SK-N-SH (cell line): ENCODE measurements around the gene VCP. TPM values are rescaled to one million over a fixed set of nuclear protein-coding genes. Genes with fewer than 3 reads are reported as not detected.

Experiments
- CTCF ChIA-PET: fragments of 300-600, 350-600 bp; formaldehyde crosslinking; extraction: SDS; loops from one replicate; lab custom pipeline; 2021; lab: Yijun Ruan, JAX
- POLR2A ChIA-PET: fragments of 350-600 bp; sonication (Branson Sonifier 250); formaldehyde crosslinking; extraction: SDS; loops from one replicate; lab custom pipeline; 2020; ENCODE audit warnings: antibody characterized with exemption, inconsistent platforms; lab: Yijun Ruan, JAX
- DNase-seq: peaks from one replicate; pipeline ENCODE4 v3.0.0; 2012
- H2AFZ ChIP-seq: fragments of 200-600 bp; sonication (generic); 2 replicates; pipeline ENCODE4 v1.8.1; 2016; ENCODE audit warnings: antibody characterized with exemption, mild to moderate bottlenecking, low read depth
- H3F3A ChIP-seq: fragments of 200-600 bp; sonication (generic); replicated peaks from 2 replicates; pipeline ENCODE3; 2016; ENCODE audit warnings: antibody characterized with exemption, mild to moderate bottlenecking; ENCODE audit not compliant: insufficient read depth
- H3K27ac ChIP-seq, 2 experiments: fragments of 200-500 bp in 1 of 2; fragments of 200-600 bp in 1 of 2; sonication (Bioruptor generic) in 1 of 2; sonication (generic), shearing (Covaris generic) in 1 of 2; 2 replicates each; pipeline versions ENCODE4 v1.5.1 to v1.6.1; 2014 to 2016; ENCODE audit warnings: low read depth in 2 of 2, inconsistent platforms in 1 of 2, low read length in 1 of 2, mild to moderate bottlenecking in 1 of 2, mixed read lengths in 1 of 2
- H3K27me3 ChIP-seq: fragments of 200-600 bp; sonication (generic), shearing (Covaris generic); 2 replicates; pipeline ENCODE4 v1.6.1; 2016; ENCODE audit warnings: mixed run types; ENCODE audit not compliant: insufficient read depth
- H3K36me3 ChIP-seq, 2 experiments: fragments of 200-500 bp in 1 of 2; fragments of 200-600 bp in 1 of 2; sonication (Bioruptor generic) in 1 of 2; sonication (generic) in 1 of 2; replicated peaks in 1 of 2; 2 replicates each; pipeline versions ENCODE3 to v1.5.1; 2014 to 2016; ENCODE audit warnings: low read length in 1 of 2, mild to moderate bottlenecking in 1 of 2; ENCODE audit not compliant: insufficient read depth in 2 of 2, control insufficient read depth in 1 of 2
- H3K4me1 ChIP-seq, 2 experiments: fragments of 200-500 bp in 1 of 2; fragments of 200-600 bp in 1 of 2; sonication (Bioruptor generic) in 1 of 2; sonication (generic), shearing (Covaris generic) in 1 of 2; 2 replicates each; pipeline versions ENCODE4 v1.5.1 to v1.6.1; 2014 to 2016; ENCODE audit warnings: low read depth in 1 of 2, low read length in 1 of 2, mixed run types in 1 of 2; ENCODE audit not compliant: insufficient read depth in 2 of 2, control insufficient read depth in 1 of 2
- H3K4me2 ChIP-seq: fragments of 200-600 bp; sonication (generic), shearing (Covaris generic); 2 replicates; pipeline ENCODE4 v1.6.1; 2017; ENCODE audit warnings: mixed run types
- H3K4me3 ChIP-seq, 2 experiments: fragments of 200-500 bp in 1 of 2; fragments of 200-600 bp in 1 of 2; sonication (Bioruptor generic) in 1 of 2; sonication (generic), shearing (Covaris generic) in 1 of 2; 2 replicates each; pipeline versions ENCODE4 v1.5.1 to v1.8.1; 2014 to 2016; ENCODE audit warnings: low read depth in 2 of 2, inconsistent platforms in 1 of 2, low read length in 1 of 2, mild to moderate bottlenecking in 1 of 2, mixed read lengths in 1 of 2, moderate library complexity in 1 of 2
- H3K79me2 ChIP-seq: fragments of 200-600 bp; sonication (generic); 2 replicates; pipeline ENCODE4 v1.8.1; 2017; ENCODE audit warnings: mild to moderate bottlenecking; ENCODE audit not compliant: insufficient read depth
- H3K9ac ChIP-seq: fragments of 200-600 bp; sonication (generic); 2 replicates; pipeline ENCODE4 v1.6.1; 2017; ENCODE audit warnings: mixed run types
- H3K9me2 ChIP-seq: fragments of 200-600 bp; sonication (generic); 2 replicates; pipeline ENCODE4 v1.6.1; 2017; ENCODE audit warnings: mixed run types
- H3K9me3 ChIP-seq: fragments of 200-600 bp; sonication (generic); 2 replicates; pipeline ENCODE4 v1.6.1; 2017; ENCODE audit warnings: mixed run types, mild to moderate bottlenecking, moderate library complexity
- H4K20me1 ChIP-seq: fragments of 200-600 bp; sonication (generic); 2 replicates; pipeline ENCODE4 v1.6.1; 2017; ENCODE audit warnings: mild to moderate bottlenecking, mixed run types; ENCODE audit not compliant: insufficient read depth
- EZH2phosphoT487 ChIP-seq: fragments of 200-600 bp; sonication (generic); IDR thresholded peaks from 2 replicates; pipeline ENCODE4 v1.6.1; 2017; ENCODE audit warnings: low read depth, mixed run types, mild to moderate bottlenecking, antibody characterized with exemption, moderate library complexity, borderline replicate concordance
- FOSL2 ChIP-seq: IDR thresholded peaks from 2 replicates; pipeline ENCODE4 v1.4.0; 2012; ENCODE audit warnings: low read depth, mild to moderate bottlenecking, moderate library complexity, borderline replicate concordance
- FOXJ3 ChIP-seq: sonication (generic); formaldehyde crosslinking; IDR thresholded peaks from 2 replicates; pipeline ENCODE4 v1.5.1; 2020; ENCODE audit warnings: mild to moderate bottlenecking, missing genetic modification reagents
- FOXM1 ChIP-seq: IDR thresholded peaks from 2 replicates; pipeline ENCODE4 v1.4.0; 2012; ENCODE audit warnings: low read depth, mild to moderate bottlenecking
- GATA2 ChIP-seq: sonication (generic); formaldehyde crosslinking; IDR thresholded peaks from 2 replicates; pipeline ENCODE4 v1.5.0; 2020; ENCODE audit warnings: mild to moderate bottlenecking, missing genetic modification reagents
- MEF2A ChIP-seq: IDR thresholded peaks from 2 replicates; pipeline ENCODE4 v1.4.0; 2012; ENCODE audit warnings: low read depth, borderline replicate concordance
- NRF1 ChIP-seq: IDR thresholded peaks from 2 replicates; pipeline ENCODE4 v1.6.1; 2012; ENCODE audit warnings: low read depth, mild to moderate bottlenecking, low read length
- RCOR1 ChIP-seq: fragments of 150-350 bp; IDR thresholded peaks from 2 replicates; pipeline ENCODE4 v1.6.1; 2017; ENCODE audit warnings: antibody characterized with exemption, low read length
- TCF12 ChIP-seq: IDR thresholded peaks from 2 replicates; pipeline ENCODE4 v1.4.0; 2012
- WGBS: methylation state at CpG from one replicate; pipeline ENCODE4 v1.1.6; 2017; ENCODE audit warnings: low lambda C conversion rate; 5-methylcytosine and 5-hydroxymethylcytosine counted together
- polyA plus RNA-seq, 3 experiments: library from polyadenylated mRNA; depleted of rRNA; stranded (reverse); fragments of >200 nt; gene quantifications; 2 replicates each; pipeline ENCODE4 v1.2.3, GENCODE V29; 2012
- TF ChIP-seq, protein P1 (sequence below): IDR thresholded peaks from 2 replicates; pipeline ENCODE4; 2012
- TF ChIP-seq, protein P2 (sequence below): fragments of 150-350 bp; IDR thresholded peaks from 2 replicates; pipeline ENCODE4 v1.6.1; 2016; ENCODE audit warnings: mild to moderate bottlenecking, low read depth, low read length
- TF ChIP-seq, protein P3 (sequence below): fragments of 200-600 bp; sonication (generic); IDR thresholded peaks from 2 replicates; pipeline ENCODE4 v1.6.1; 2017; ENCODE audit warnings: antibody characterized with exemption, mild to moderate bottlenecking, moderate library complexity

The VCP gene
- polyA plus RNA-seq, 1 of the 3 experiments (the other 2 are of a cell fraction) = 238 TPM

DNA sequence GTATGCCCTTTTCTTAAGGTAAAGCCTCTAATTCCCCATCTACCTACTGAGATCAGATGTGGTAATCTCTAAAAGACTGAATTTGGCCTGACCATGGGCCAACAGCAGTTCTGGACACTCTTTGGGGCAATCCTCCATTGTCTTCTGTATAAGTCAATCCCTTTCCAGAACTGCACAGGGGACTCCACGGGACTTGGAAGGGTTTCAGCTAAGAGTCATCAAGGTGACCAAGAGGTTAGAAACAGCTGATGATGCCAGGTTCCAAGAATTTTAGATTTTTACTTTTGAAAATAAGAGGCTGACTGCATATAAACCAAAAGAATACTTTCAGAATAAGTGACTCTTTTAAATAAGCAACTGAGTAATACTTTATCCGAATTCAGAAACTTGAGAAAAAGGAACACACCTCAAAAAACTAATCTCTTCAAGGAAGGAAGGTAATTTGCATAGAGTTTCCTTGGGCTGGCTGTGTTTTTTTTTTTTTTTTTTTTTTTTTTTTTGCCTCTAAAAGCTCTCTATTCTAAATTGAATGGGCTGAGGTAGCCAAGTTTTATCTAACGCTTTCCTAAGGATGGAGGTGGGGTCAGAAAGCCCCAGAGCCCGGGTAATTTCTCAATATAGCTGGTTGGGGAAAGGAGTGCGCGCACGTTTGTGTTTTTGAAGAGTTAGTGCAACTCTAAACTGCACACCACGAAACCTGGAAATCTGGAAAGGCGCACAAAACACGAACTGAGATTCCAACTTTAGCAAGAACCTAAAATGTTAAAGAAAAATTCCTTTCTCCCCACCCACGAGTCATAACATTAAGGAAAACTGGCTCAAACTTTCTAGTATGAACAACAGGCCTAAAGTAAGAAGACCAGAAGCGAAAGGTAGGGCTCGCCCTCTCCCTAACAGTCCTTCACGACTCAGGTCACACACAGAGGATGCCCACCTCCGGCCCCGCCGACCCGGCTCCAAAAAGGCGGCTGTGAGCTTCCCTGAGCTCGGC is 1.3 kb downstream of the VCP start:
- H3K36me3 ChIP-seq = peaks cover 36 to 47% of the 10 kb centered on the region in 2 experiments
- peaks cover 58% of the 10 kb centered on the region for H3K79me2 ChIP-seq
- peaks cover 21 to 22% of the 10 kb centered on the region in 2 experiments for H3K4me1 ChIP-seq
- peaks cover 24% of the 10 kb centered on the region for H3F3A ChIP-seq
- no peaks in the 10 kb centered on the region for H3K27me3 ChIP-seq
- peak overlapping the region; percentile 100 for H3K9ac ChIP-seq
- peaks cover 61% of the 10 kb centered on the region for H4K20me1 ChIP-seq
- H3K9me2 ChIP-seq = no peaks in the 10 kb centered on the region
- TF ChIP-seq FOXJ3 (CRISPR knock-in tag) = no peak
- TF ChIP-seq RCOR1 = no peak
- TF ChIP-seq FOSL2 = no peak
- TF ChIP-seq, protein P1, sequence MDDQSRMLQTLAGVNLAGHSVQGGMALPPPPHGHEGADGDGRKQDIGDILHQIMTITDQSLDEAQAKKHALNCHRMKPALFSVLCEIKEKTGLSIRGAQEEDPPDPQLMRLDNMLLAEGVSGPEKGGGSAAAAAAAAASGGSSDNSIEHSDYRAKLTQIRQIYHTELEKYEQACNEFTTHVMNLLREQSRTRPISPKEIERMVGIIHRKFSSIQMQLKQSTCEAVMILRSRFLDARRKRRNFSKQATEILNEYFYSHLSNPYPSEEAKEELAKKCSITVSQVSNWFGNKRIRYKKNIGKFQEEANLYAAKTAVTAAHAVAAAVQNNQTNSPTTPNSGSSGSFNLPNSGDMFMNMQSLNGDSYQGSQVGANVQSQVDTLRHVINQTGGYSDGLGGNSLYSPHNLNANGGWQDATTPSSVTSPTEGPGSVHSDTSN = no peak
- TF ChIP-seq, protein P2, sequence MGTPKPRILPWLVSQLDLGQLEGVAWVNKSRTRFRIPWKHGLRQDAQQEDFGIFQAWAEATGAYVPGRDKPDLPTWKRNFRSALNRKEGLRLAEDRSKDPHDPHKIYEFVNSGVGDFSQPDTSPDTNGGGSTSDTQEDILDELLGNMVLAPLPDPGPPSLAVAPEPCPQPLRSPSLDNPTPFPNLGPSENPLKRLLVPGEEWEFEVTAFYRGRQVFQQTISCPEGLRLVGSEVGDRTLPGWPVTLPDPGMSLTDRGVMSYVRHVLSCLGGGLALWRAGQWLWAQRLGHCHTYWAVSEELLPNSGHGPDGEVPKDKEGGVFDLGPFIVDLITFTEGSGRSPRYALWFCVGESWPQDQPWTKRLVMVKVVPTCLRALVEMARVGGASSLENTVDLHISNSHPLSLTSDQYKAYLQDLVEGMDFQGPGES = no peak
- no peak for TF ChIP-seq EZH2phosphoT487
- no peak for TF ChIP-seq GATA2 (CRISPR knock-in tag)
- TF ChIP-seq MEF2A = no peak
- no peak for TF ChIP-seq NRF1
- TF ChIP-seq FOXM1 = no peak
- TF ChIP-seq, protein P3, sequence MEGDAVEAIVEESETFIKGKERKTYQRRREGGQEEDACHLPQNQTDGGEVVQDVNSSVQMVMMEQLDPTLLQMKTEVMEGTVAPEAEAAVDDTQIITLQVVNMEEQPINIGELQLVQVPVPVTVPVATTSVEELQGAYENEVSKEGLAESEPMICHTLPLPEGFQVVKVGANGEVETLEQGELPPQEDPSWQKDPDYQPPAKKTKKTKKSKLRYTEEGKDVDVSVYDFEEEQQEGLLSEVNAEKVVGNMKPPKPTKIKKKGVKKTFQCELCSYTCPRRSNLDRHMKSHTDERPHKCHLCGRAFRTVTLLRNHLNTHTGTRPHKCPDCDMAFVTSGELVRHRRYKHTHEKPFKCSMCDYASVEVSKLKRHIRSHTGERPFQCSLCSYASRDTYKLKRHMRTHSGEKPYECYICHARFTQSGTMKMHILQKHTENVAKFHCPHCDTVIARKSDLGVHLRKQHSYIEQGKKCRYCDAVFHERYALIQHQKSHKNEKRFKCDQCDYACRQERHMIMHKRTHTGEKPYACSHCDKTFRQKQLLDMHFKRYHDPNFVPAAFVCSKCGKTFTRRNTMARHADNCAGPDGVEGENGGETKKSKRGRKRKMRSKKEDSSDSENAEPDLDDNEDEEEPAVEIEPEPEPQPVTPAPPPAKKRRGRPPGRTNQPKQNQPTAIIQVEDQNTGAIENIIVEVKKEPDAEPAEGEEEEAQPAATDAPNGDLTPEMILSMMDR = no peak
- no peak for TF ChIP-seq TCF12
- no peaks in the 10 kb centered on the region for H3K9me3 ChIP-seq
- H3K4me3 ChIP-seq = peak overlapping the region; percentile 89 to 97
- CTCF ChIA-PET = interaction anchor here (0.9 to 3.2 kb wide), 8 partner anchors 9 to 171 kb away, joined by 3 to 19 read pairs (median 4); partner anchors contain the start of genes FANCG and PIGO
- no peak for DNase-seq
- WGBS = 2% methylated on average over 19 of the region's 20 CpGs
- H3K4me2 ChIP-seq = peak overlapping the region; percentile 95
- peak overlapping the region; percentile 97 to 100 for H3K27ac ChIP-seq
- POLR2A ChIA-PET = interaction anchor here (0.6 to 2.6 kb wide), 17 partner anchors 9 to 500 kb away, joined by 3 to 16 read pairs (median 4); partner anchors contain the start of genes DNAJB5, FANCG, PIGO and STOML2
- H2AFZ ChIP-seq = no peak overlapping the region
